NCI-H774 (cell line): ENCODE data around the gene ACOT8.
"Not testable (repeated sequence)": the region's sequence is repeated elsewhere in the genome, so short reads cannot be mapped to it uniquely, and the experiment has no call there.

Source experiments
- DNase-seq: peaks from one replicate; lab custom pipeline; 2025; lab: John Stamatoyannopoulos, UW

The ACOT8 gene

GRCh38 chr20:45857114-45857881, at the start of gene ACOT8, which contains the start of gene ZSWIM3:
TSS of gene ACOT8 (minus strand) at chr20:45857392. CDS start at chr20:45857315, 77 bp downstream.
TSS of gene ZSWIM3 (plus strand) at chr20:45857614. CDS start at chr20:45857826, 212 bp downstream.
- peak; percentile 99 for DNase-seq

GRCh38 chr20:45905505-45906079, 48.4 kb upstream of the ACOT8 start:
- no peak for DNase-seq

GRCh38 chr20:45904583-45905504, 47.7 kb upstream of the ACOT8 start:
- no peak for DNase-seq

- no peak for DNase-seq
These were observed 45.1 kb upstream of the ACOT8 start for GRCh38 chr20:45902199-45902701.

- not testable (repeated sequence) for DNase-seq
These were observed 44.1 kb upstream of the ACOT8 start for GRCh38 chr20:45901332-45901731.

- no peak for DNase-seq
These were observed 42.0 kb upstream of the ACOT8 start for GRCh38 chr20:45899046-45899835.

- DNase-seq, result no peak
These were observed 41.1 kb upstream of the ACOT8 start for GRCh38 chr20:45898285-45898684.

GRCh38 chr20:45897692-45898091, 40.5 kb upstream of the ACOT8 start:
- DNase-seq, result no peak

GRCh38 chr20:45897289-45897688, 40.1 kb upstream of the ACOT8 start:
- DNase-seq, result no peak

GRCh38 chr20:45896641-45897161, 39.5 kb upstream of the ACOT8 start:
- DNase-seq, result no peak

- DNase-seq, result no peak
These were observed 37.6 kb upstream of the ACOT8 start for GRCh38 chr20:45894797-45895196.

- no peak for DNase-seq
These were observed 36.6 kb upstream of the ACOT8 start for GRCh38 chr20:45893831-45894230.

GRCh38 chr20:45892828-45893500, 35.8 kb upstream of the ACOT8 start:
- no peak for DNase-seq

GRCh38 chr20:45892049-45892825, 35.0 kb upstream of the ACOT8 start:
- DNase-seq, result no peak

GRCh38 chr20:45890985-45891983, 34.1 kb upstream of the ACOT8 start, which contains the start of the genes CTSA and NEURL2:
TSS of gene CTSA (plus strand) at chr20:45891335. CDS start at chr20:45891569, 234 bp downstream.
TSS of gene NEURL2 (minus strand) at chr20:45891208. CDS start at chr20:45890991, 217 bp downstream.
- peak; percentile 73 for DNase-seq

GRCh38 chr20:45890077-45890984, 33.1 kb upstream of the ACOT8 start:
- no peak for DNase-seq

GRCh38 chr20:45888681-45889080, 31.5 kb upstream of the ACOT8 start:
- no peak for DNase-seq
